ENCODE results near the gene PROM1. TPM values are rescaled to one million over a fixed set of nuclear protein-coding genes. Genes with fewer than 3 reads are reported as not detected.

The PROM1 gene
- total and polyA plus RNA-seq, 2 of the 4 experiments (the other 2 are of a cell fraction), result not detected

- Histone ChIP-seq H2BK20ac (ENCODE audit: low read depth, low read length) (no peak overlapping the region), H4K20me1 (ENCODE audit: insufficient read depth, low read length) (no peaks in the 10 kb centered on the region), H3K4ac (ENCODE audit: low read depth, low read length) (no peak overlapping the region), H2AK9ac (replicated peaks; ENCODE audit: low read depth, low read length, poor library complexity) (no peak overlapping the region), H2AFZ (replicated peaks; ENCODE audit: low read length, poor library complexity) (no peak overlapping the region), H3K23ac (ENCODE audit: low read depth, low read length) (no peak overlapping the region), H2BK120ac (ENCODE audit: low read depth, low read length) (no peak overlapping the region), H2BK5ac (ENCODE audit: low read depth, low read length, poor library complexity, severe bottlenecking) (no peak overlapping the region), H3K9ac (ENCODE audit: low read depth, low read length) (no peak overlapping the region), H4K5ac (ENCODE audit: low read depth, low read length) (no peak overlapping the region), H2BK15ac (ENCODE audit: low read depth, low read length) (no peak overlapping the region), H3K9me1 (ENCODE audit: insufficient read depth, low read length) (no peaks in the 10 kb centered on the region), H4K8ac (ENCODE audit: low read depth in 2 of 2, low read length in 2 of 2) (no peak overlapping the region), H3K4me2 (ENCODE audit: low read depth, low read length) (no peak overlapping the region), H2AK5ac (ENCODE audit: low read depth, low read length) (no peak overlapping the region), H3K36me3 (ENCODE audit: control insufficient read depth, insufficient read depth, low read length) (no peaks in the 10 kb centered on the region), H3K79me1 (ENCODE audit: low read depth in 1 of 2, low read length in 2 of 2) (no peaks in the 10 kb centered on the region), H3K4me1 (ENCODE audit: control insufficient read depth, insufficient read depth, low read length) (peaks cover 3% of the 10 kb centered on the region; the same call in 1 of the 2 replicates), H3K18ac (ENCODE audit: low read depth, low read length) (no peak overlapping the region), H4K91ac (ENCODE audit: insufficient read depth, low read depth, low read length) (no peak overlapping the region), H3K27ac (ENCODE audit: insufficient read depth, low read length) (no peak overlapping the region), H3K14ac (replicated peaks; ENCODE audit: low read depth, low read length) (no peak overlapping the region), H3K56ac (ENCODE audit: extremely low read depth, insufficient read depth, low read length) (no peak overlapping the region), H3K27me3 (ENCODE audit: control insufficient read depth, insufficient read depth, low read length) (peaks cover 6% of the 10 kb centered on the region; the same call in 1 of the 2 replicates), H3K9me3 (ENCODE audit: control insufficient read depth, insufficient read depth, low read length) (no peaks in the 10 kb centered on the region), H3K4me3 (ENCODE audit: insufficient read depth, low read depth, low read length) (no peak overlapping the region)
- TF ChIP-seq SMC3 (IDR thresholded peaks at IDR 0.05; ENCODE audit: low read depth, low read length) (no peak), CHD1 (IDR thresholded peaks at IDR 0.05; ENCODE audit: low read depth, low read length) (no peak), NFE2L2 (IDR thresholded peaks at IDR 0.05; ENCODE audit: low read depth, low read length) (no peak), MAZ (IDR thresholded peaks at IDR 0.05; ENCODE audit: borderline replicate concordance, low read depth, low read length) (no peak), RCOR1 (IDR thresholded peaks at IDR 0.05; ENCODE audit: insufficient replicate concordance, low read length) (no peak), FOS (IDR thresholded peaks at IDR 0.05; ENCODE audit: low read depth, low read length) (no peak), USF2 (IDR thresholded peaks at IDR 0.05; ENCODE audit: low read depth, low read length) (no peak), MAFK (IDR thresholded peaks at IDR 0.05; ENCODE audit: low read depth, low read length) (no peak), CEBPB (IDR thresholded peaks at IDR 0.05; ENCODE audit: low read depth, low read length) (no peak), BHLHE40 (IDR thresholded peaks at IDR 0.05; ENCODE audit: low read depth, low read length) (no peak), RAD21 (IDR thresholded peaks at IDR 0.05; ENCODE audit: low read length) (no peak), ELK1 (IDR thresholded peaks at IDR 0.05; ENCODE audit: borderline replicate concordance, low read depth, low read length) (no peak), RFX5 (IDR thresholded peaks at IDR 0.05; ENCODE audit: low read depth, low read length) (no peak), CTCF (conservative IDR thresholded peaks at IDR 0.05; ENCODE audit: low read depth, low read length) (no peak), POLR2A (IDR thresholded peaks at IDR 0.05; ENCODE audit: low read depth, low read length) (no peak), MXI1 (IDR thresholded peaks at IDR 0.05; ENCODE audit: borderline replicate concordance, low read depth, low read length) (no peak)
- ATAC-seq (ENCODE audit: low read depth) (no peak), DNase-seq (no peak)
- 80% methylated on average over 1 of the region's 4 CpGs; no CpG with 5 or more reads in 1 of the 2 experiments for WGBS, 2 experiments (ENCODE audit: extremely low coverage in 2 of 2, insufficient read length in 1 of 2)
- dilution Hi-C loops (cut with HindIII; ENCODE audit: low sequenced_read_pairs, unreplicated experiment) (no loop called here), in situ Hi-C loops (cut with MboI; ENCODE audit: low sequenced_read_pairs) (no loop called here), intact Hi-C loops (cut with micrococcal nuclease) (no loop called here)
- CTCF ChIA-PET, result no interaction called here
- POLR2A ChIA-PET (ENCODE audit: unreplicated experiment), result no interaction called here
- BruUV-seq (replicated peaks), result no TSS peak
Observed at GRCh38 chr4:16037901-16038300, 45.9 kb downstream of the PROM1 start.
